Osteoblast (primary cell): ENCODE results near the gene CD180. TPM values are rescaled to one million over a fixed set of nuclear protein-coding genes. Genes with fewer than 3 reads are reported as not detected.

Experiments
- DNase-seq: peaks from one replicate; pipeline ENCODE4 v3.0.0; 2011; ENCODE audit warnings: low spot score, mixed read lengths; ENCODE audit not compliant: insufficient read length; ENCODE audit errors: missing footprints
- H2AFZ ChIP-seq: 2 replicates; pipeline ENCODE4 v1.6.0; 2011; ENCODE audit warnings: mild to moderate bottlenecking, low read length
- H3K27ac ChIP-seq: 2 replicates; pipeline ENCODE4 v1.5.1; 2011; ENCODE audit warnings: mild to moderate bottlenecking, low read depth, low read length, moderate library complexity
- H3K27me3 ChIP-seq: 2 replicates; pipeline ENCODE4 v1.6.0; 2012; ENCODE audit warnings: mild to moderate bottlenecking, control low read depth, inconsistent platforms, low read length, moderate library complexity; ENCODE audit not compliant: insufficient read depth
- H3K36me3 ChIP-seq: 2 replicates; pipeline ENCODE4 v1.5.1; 2011; ENCODE audit warnings: mild to moderate bottlenecking, low read length, control low read depth, moderate library complexity; ENCODE audit not compliant: insufficient read depth
- H3K4me1 ChIP-seq: 2 replicates; pipeline ENCODE4 v1.5.1; 2011; ENCODE audit warnings: mild to moderate bottlenecking, low read length, control low read depth, moderate library complexity; ENCODE audit not compliant: insufficient read depth
- H3K4me2 ChIP-seq: 2 replicates; pipeline ENCODE4 v1.6.0; 2011; ENCODE audit warnings: mild to moderate bottlenecking, low read length; ENCODE audit not compliant: insufficient read depth
- H3K4me3 ChIP-seq: fragments of 200-600 bp; sonication (generic); 3 replicates; pipeline ENCODE4 v1.5.1; 2012; ENCODE audit warnings: mild to moderate bottlenecking, low read length, inconsistent platforms; ENCODE audit not compliant: insufficient read depth
- H3K79me2 ChIP-seq: 2 replicates; pipeline ENCODE4 v1.6.0; 2012; ENCODE audit warnings: mild to moderate bottlenecking, low read length, control low read depth, inconsistent platforms; ENCODE audit not compliant: insufficient read depth
- H3K9me3 ChIP-seq: 2 replicates; pipeline ENCODE4 v1.5.1; 2011; ENCODE audit warnings: low read depth, low read length, control low read depth
- H4K20me1 ChIP-seq: 2 replicates; pipeline ENCODE4 v1.6.0; 2012; ENCODE audit warnings: mild to moderate bottlenecking, low read length, control low read depth; ENCODE audit not compliant: insufficient read depth
- CTCF ChIP-seq: IDR thresholded peaks from 2 replicates; pipeline ENCODE4 v1.5.1; 2011; ENCODE audit warnings: mild to moderate bottlenecking, low read depth, low read length, moderate library complexity; ENCODE audit errors: extremely low read depth
- total RNA-seq: library from RNA; depleted of rRNA; stranded (reverse); fragments of >200 nt; gene quantifications from 2 replicates; pipeline ENCODE4 v1.2.3, GENCODE V29; 2012

CD180 gene
- total RNA-seq, 1 donor: not detected

- Histone ChIP-seq H3K4me1 (peaks cover 13% of the 10 kb centered on the region), H3K4me2 (peak overlapping the region; percentile 71), H4K20me1 (no peaks in the 10 kb centered on the region), H3K9me3 (no peaks in the 10 kb centered on the region), H3K4me3 (no peak overlapping the region), H3K79me2 (no peaks in the 10 kb centered on the region), H3K27ac (no peak overlapping the region), H3K27me3 (no peaks in the 10 kb centered on the region), H3K36me3 (no peaks in the 10 kb centered on the region), H2AFZ (no peak overlapping the region)
- no peak for TF ChIP-seq CTCF
- DNase-seq: no peak
Measured at GRCh38 chr5:67216564-67216963, 20.0 kb upstream of the CD180 start.

GRCh38 chr5:67215519-67216471 lies 19.2 kb upstream of the CD180 start:
- Histone ChIP-seq H2AFZ (peak overlapping the region; percentile 76), H3K4me3 (peak overlapping the region; percentile 57), H3K4me1 (peaks cover 13% of the 10 kb centered on the region), H3K27ac (no peak overlapping the region), H4K20me1 (no peaks in the 10 kb centered on the region), H3K4me2 (peak overlapping the region; percentile 71), H3K27me3 (no peaks in the 10 kb centered on the region), H3K9me3 (no peaks in the 10 kb centered on the region), H3K36me3 (no peaks in the 10 kb centered on the region), H3K79me2 (no peaks in the 10 kb centered on the region)
- DNase-seq: peak; percentile 75
- no peak for TF ChIP-seq CTCF

GRCh38 chr5:67214707-67215447 lies 18.3 kb upstream of the CD180 start:
- Histone ChIP-seq H3K27ac (no peak overlapping the region), H3K4me2 (no peak overlapping the region), H2AFZ (peak overlapping the region; percentile 76), H3K27me3 (no peaks in the 10 kb centered on the region), H3K36me3 (no peaks in the 10 kb centered on the region), H3K4me1 (peaks cover 13% of the 10 kb centered on the region), H3K4me3 (no peak overlapping the region), H3K9me3 (no peaks in the 10 kb centered on the region), H4K20me1 (no peaks in the 10 kb centered on the region), H3K79me2 (no peaks in the 10 kb centered on the region)
- no peak for TF ChIP-seq CTCF
- DNase-seq: no peak

- Histone ChIP-seq H3K27me3 (no peaks in the 10 kb centered on the region), H2AFZ (no peak overlapping the region), H3K79me2 (no peaks in the 10 kb centered on the region), H3K36me3 (no peaks in the 10 kb centered on the region), H3K4me3 (no peak overlapping the region), H3K27ac (no peak overlapping the region), H3K4me2 (no peak overlapping the region), H3K9me3 (no peaks in the 10 kb centered on the region), H3K4me1 (peaks cover 13% of the 10 kb centered on the region), H4K20me1 (no peaks in the 10 kb centered on the region)
- TF ChIP-seq CTCF: no peak
- DNase-seq: peak; percentile 69
Measured at GRCh38 chr5:67214036-67214435, 17.4 kb upstream of the CD180 start.
